Transverse colon (tissue), 3 donors: ENCODE results near the gene NUP37.
"Not testable (repeated sequence)": the region's sequence is repeated elsewhere in the genome, so short reads cannot be mapped to it uniquely, and the experiment has no call there.

ENCODE experiments used
- POLR2A ChIP-seq: fragments of 450-650 bp; IDR thresholded peaks from one replicate; pipeline ENCODE4 v1.6.1; 2016; ENCODE audit warnings: antibody characterized with exemption, mild to moderate bottlenecking, moderate library complexity
- TF ChIP-seq, protein P1 (sequence below), 5 experiments: fragments of 200-600 bp in 3 of 5; fragments of 450-650 bp in 2 of 5; sonication (generic) in 3 of 5; IDR thresholded peaks; 1 replicate in 2 of 5; 2 replicates in 3 of 5; pipeline ENCODE4 v1.5.1; 2016 to 2017; ENCODE audit warnings: antibody characterized with exemption in 5 of 5, inconsistent platforms in 3 of 5, mild to moderate bottlenecking in 2 of 5, moderate library complexity in 1 of 5

DNA sequence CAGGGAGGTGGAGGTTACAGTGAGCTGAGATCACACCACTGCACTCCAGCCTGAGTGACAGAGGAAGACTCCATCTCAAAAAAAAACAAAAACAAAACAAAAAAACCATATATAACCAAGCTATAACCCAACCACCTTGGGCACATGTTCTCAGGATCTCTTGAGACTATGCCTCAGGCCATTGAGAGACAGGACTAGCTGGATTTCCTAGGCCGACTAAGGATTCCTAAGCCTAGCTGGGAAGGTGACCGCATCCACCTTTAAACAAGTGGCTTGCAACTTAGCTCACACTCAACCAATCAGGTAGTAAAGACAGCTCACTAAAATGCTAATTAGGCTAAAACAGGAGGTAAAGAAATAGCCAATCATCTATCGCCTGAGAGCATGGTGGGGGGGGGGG, 35.3 kb upstream of the NUP37 start:
- not testable (repeated sequence) for TF ChIP-seq POLR2A
- TF ChIP-seq, protein P1, sequence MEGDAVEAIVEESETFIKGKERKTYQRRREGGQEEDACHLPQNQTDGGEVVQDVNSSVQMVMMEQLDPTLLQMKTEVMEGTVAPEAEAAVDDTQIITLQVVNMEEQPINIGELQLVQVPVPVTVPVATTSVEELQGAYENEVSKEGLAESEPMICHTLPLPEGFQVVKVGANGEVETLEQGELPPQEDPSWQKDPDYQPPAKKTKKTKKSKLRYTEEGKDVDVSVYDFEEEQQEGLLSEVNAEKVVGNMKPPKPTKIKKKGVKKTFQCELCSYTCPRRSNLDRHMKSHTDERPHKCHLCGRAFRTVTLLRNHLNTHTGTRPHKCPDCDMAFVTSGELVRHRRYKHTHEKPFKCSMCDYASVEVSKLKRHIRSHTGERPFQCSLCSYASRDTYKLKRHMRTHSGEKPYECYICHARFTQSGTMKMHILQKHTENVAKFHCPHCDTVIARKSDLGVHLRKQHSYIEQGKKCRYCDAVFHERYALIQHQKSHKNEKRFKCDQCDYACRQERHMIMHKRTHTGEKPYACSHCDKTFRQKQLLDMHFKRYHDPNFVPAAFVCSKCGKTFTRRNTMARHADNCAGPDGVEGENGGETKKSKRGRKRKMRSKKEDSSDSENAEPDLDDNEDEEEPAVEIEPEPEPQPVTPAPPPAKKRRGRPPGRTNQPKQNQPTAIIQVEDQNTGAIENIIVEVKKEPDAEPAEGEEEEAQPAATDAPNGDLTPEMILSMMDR (IDR thresholded peaks at IDR 0.05): not testable (repeated sequence)
